ENCODE measurements around the gene PPP2R5A.

The PPP2R5A gene

GRCh38 chr1:212293579-212293978 lies 8.4 kb downstream of the PPP2R5A start:
- H3K4me3 ChIP-seq (replicated peaks; ENCODE audit: insufficient read depth, low read length), result no peak overlapping the region
- no peak for DNase-seq (ENCODE audit: low read depth in 1 of 2, low spot score in 1 of 2)
- TF ChIP-seq REST (IDR thresholded peaks at IDR 0.05; ENCODE audit: insufficient replicate concordance, low read depth), result no peak
- no peak for TF ChIP-seq SPI1 (IDR thresholded peaks at IDR 0.05; ENCODE audit: borderline replicate concordance, low read depth)
- no peak for TF ChIP-seq GABPA (IDR thresholded peaks at IDR 0.05; ENCODE audit: low read depth)
- no peak for TF ChIP-seq CTCF (IDR thresholded peaks at IDR 0.05; ENCODE audit: insufficient read depth, low read length)
- no peak for TF ChIP-seq POLR2AphosphoS5 (IDR thresholded peaks at IDR 0.05; ENCODE audit: low read depth)
- H3K27me3 ChIP-seq (ENCODE audit: insufficient read depth, poor library complexity, severe bottlenecking), result no peaks in the 10 kb centered on the region
- H3K27ac ChIP-seq (replicated peaks), result no peak overlapping the region

GRCh38 chr1:212294983-212295382 lies 9.8 kb downstream of the PPP2R5A start:
- H3K27ac ChIP-seq (replicated peaks), result no peak overlapping the region
- no peak for DNase-seq (ENCODE audit: low read depth in 1 of 2, low spot score in 1 of 2)
- H3K4me3 ChIP-seq (replicated peaks; ENCODE audit: insufficient read depth, low read length), result no peak overlapping the region
- no peaks in the 10 kb centered on the region for H3K27me3 ChIP-seq (ENCODE audit: insufficient read depth, poor library complexity, severe bottlenecking)
- TF ChIP-seq POLR2AphosphoS5 (IDR thresholded peaks at IDR 0.05; ENCODE audit: low read depth) (no peak), CTCF (IDR thresholded peaks at IDR 0.05; ENCODE audit: insufficient read depth, low read length) (no peak), SPI1 (IDR thresholded peaks at IDR 0.05; ENCODE audit: borderline replicate concordance, low read depth) (no peak), REST (IDR thresholded peaks at IDR 0.05; ENCODE audit: insufficient replicate concordance, low read depth) (no peak), GABPA (IDR thresholded peaks at IDR 0.05; ENCODE audit: low read depth) (no peak)

GRCh38 chr1:212295579-212295978 lies 10.4 kb downstream of the PPP2R5A start:
- no peak for TF ChIP-seq REST (IDR thresholded peaks at IDR 0.05; ENCODE audit: insufficient replicate concordance, low read depth)
- TF ChIP-seq CTCF (IDR thresholded peaks at IDR 0.05; ENCODE audit: insufficient read depth, low read length), result no peak
- no peak for TF ChIP-seq SPI1 (IDR thresholded peaks at IDR 0.05; ENCODE audit: borderline replicate concordance, low read depth)
- TF ChIP-seq POLR2AphosphoS5 (IDR thresholded peaks at IDR 0.05; ENCODE audit: low read depth), result no peak
- TF ChIP-seq GABPA (IDR thresholded peaks at IDR 0.05; ENCODE audit: low read depth), result no peak
- Histone ChIP-seq H3K27ac (replicated peaks) (no peak overlapping the region), H3K27me3 (ENCODE audit: insufficient read depth, poor library complexity, severe bottlenecking) (no peaks in the 10 kb centered on the region), H3K4me3 (replicated peaks; ENCODE audit: insufficient read depth, low read length) (no peak overlapping the region)
- DNase-seq (ENCODE audit: low read depth in 1 of 2, low spot score in 1 of 2), result no peak

All from HL-60 (cell line).